Esophagus squamous epithelium (tissue), 5 donors: Measurements from ENCODE around the gene IL1RAPL1. TPM values are rescaled to one million over a fixed set of nuclear protein-coding genes. Genes with fewer than 3 reads are reported as not detected.

Experiments used
- DNase-seq: peaks from one replicate; lab custom pipeline; 2025; lab: John Stamatoyannopoulos, UW
- H3K27ac ChIP-seq, 4 donors: fragments of 200-600 bp; sonication (generic); one replicate each; pipeline ENCODE4 v1.5.1; 2016 to 2019; ENCODE audit warnings: mild to moderate bottlenecking in 1 of 4
- H3K27me3 ChIP-seq, 4 donors: fragments of 200-600 bp; sonication (generic); 1 replicate in 3 of 4; 2 replicates in 1 of 4; pipeline versions ENCODE4 v1.5.1 to v1.6.0; 2017 to 2021; ENCODE audit warnings: antibody characterized with exemption in 1 of 4
- H3K36me3 ChIP-seq, 3 donors: fragments of 200-600 bp; sonication (generic); one replicate each; pipeline ENCODE4 v1.5.1; 2016 to 2019
- H3K4me1 ChIP-seq, 3 donors: fragments of 200-600 bp; sonication (generic); one replicate each; pipeline ENCODE4 v1.5.1; 2017 to 2019
- H3K4me3 ChIP-seq, 4 donors: fragments of 200-600 bp; sonication (generic); 1 replicate in 3 of 4; 2 replicates in 1 of 4; pipeline ENCODE4 v1.5.1; 2016 to 2019; ENCODE audit warnings: mild to moderate bottlenecking in 2 of 4, moderate library complexity in 1 of 4
- H3K9me3 ChIP-seq, 3 donors: fragments of 200-600 bp; sonication (generic); one replicate each; pipeline ENCODE4 v1.5.1; 2016 to 2019
- POLR2A ChIP-seq, 4 donors: fragments of 450-650 bp; IDR thresholded peaks; one replicate each; pipeline ENCODE4 v1.6.1; 2017; ENCODE audit warnings: antibody characterized with exemption in 4 of 4, mild to moderate bottlenecking in 4 of 4, moderate library complexity in 3 of 4
- WGBS, 2 donors: methylation state at CpG; one replicate each; pipeline ENCODE4 v1.1.5; 2018; 5-methylcytosine and 5-hydroxymethylcytosine counted together
- intact Hi-C: fragments of 100-400 bp; cut with DNase I; formaldehyde crosslinking; loops from one replicate; pipeline ENCODE4 v1.15.0; 2022
- total RNA-seq, 4 donors: library from RNA; depleted of rRNA; stranded (reverse); fragments of >200 nt; gene quantifications; one replicate each; pipeline ENCODE4 v1.1.0, GENCODE V29; 2016
- TF ChIP-seq, protein P1 (sequence below), 6 experiments: fragments of 450-650 bp in 4 of 6; fragments of 200-600 bp in 2 of 6; sonication (generic) in 2 of 6; IDR thresholded peaks; one replicate each; pipeline ENCODE4 v1.5.1; 2016 to 2019; ENCODE audit warnings: antibody characterized with exemption in 6 of 6, mild to moderate bottlenecking in 4 of 6, moderate library complexity in 4 of 6
- donor health status: DM: yes; HTN: yes; CAD: no.

Gene IL1RAPL1
- total RNA-seq, 4 donors from 2014 or later = 0.09 to 0.19 (median 0.13) TPM; not detected in 1

DNA sequence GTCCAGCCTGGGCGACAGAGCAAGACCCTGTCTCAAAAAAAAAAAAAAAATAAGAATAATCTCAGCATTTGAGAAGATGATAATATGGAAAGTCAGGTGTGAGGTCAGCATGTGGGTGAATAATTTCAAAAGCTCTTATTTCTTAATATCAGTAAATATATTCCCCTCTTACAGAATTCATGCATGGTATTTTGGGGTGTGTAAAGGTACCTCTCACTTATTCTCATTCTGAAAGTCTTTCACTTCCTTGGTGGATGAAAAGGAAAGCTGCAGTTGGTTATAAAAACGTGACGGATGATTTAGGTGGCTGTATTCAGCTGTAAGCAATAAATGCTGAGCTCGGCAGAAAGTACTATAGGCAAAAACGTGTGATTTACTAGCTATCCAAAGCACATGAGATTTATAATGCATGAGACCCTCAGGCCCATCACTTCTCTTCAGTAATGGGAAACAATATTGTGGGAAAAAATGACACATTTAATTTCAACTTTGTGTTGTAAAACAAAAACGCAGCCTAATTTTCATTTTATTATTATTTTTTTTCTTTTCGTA, 1275.0 kb downstream of the IL1RAPL1 start:
- WGBS, 2 donors = 58 to 78% methylated on average over 7 of the region's 7 CpGs
- Histone ChIP-seq H3K27ac (no peak overlapping the region), H3K4me3 (no peak overlapping the region), H3K36me3 (no peaks in the 10 kb centered on the region), H3K9me3 (no peaks in the 10 kb centered on the region), H3K27me3 (no peaks in the 10 kb centered on the region), H3K4me1 (no peaks in the 10 kb centered on the region)
- TF ChIP-seq, protein P1, sequence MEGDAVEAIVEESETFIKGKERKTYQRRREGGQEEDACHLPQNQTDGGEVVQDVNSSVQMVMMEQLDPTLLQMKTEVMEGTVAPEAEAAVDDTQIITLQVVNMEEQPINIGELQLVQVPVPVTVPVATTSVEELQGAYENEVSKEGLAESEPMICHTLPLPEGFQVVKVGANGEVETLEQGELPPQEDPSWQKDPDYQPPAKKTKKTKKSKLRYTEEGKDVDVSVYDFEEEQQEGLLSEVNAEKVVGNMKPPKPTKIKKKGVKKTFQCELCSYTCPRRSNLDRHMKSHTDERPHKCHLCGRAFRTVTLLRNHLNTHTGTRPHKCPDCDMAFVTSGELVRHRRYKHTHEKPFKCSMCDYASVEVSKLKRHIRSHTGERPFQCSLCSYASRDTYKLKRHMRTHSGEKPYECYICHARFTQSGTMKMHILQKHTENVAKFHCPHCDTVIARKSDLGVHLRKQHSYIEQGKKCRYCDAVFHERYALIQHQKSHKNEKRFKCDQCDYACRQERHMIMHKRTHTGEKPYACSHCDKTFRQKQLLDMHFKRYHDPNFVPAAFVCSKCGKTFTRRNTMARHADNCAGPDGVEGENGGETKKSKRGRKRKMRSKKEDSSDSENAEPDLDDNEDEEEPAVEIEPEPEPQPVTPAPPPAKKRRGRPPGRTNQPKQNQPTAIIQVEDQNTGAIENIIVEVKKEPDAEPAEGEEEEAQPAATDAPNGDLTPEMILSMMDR (IDR thresholded peaks at IDR 0.05) = no peak
- no peak for TF ChIP-seq POLR2A (IDR thresholded peaks at IDR 0.05)
- DNase-seq = no peak
- intact Hi-C loops = no loop called here

DNA sequence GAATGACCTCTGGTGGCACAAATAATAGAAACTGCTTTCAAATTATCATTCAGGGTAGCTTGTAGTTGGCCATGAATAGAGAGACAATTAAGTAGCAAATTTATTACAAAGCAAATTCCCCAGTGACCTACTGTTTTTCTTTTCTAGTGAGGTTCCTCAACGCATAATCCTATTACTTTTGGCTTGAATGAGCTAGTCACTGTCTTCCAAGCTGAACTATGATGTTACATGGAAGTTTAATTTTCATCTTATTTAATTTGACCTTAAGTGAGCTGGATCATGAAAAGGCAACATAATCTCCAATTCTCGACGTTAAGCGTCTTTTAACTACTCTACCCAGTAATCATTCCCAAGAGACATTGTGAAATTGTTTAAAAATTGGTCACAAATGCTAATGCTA, 1280.7 kb downstream of the IL1RAPL1 start:
- 72 to 76% methylated on average over 4 of the region's 4 CpGs for WGBS, 2 donors
- H3K36me3 ChIP-seq = no peaks in the 10 kb centered on the region

GRCh38 chrX:29869837-29870236, 1282.6 kb downstream of the IL1RAPL1 start:
- Histone ChIP-seq H3K9me3 (no peaks in the 10 kb centered on the region), H3K4me1 (no peaks in the 10 kb centered on the region), H3K27ac (no peak overlapping the region), H3K4me3 (no peak overlapping the region), H3K27me3 (no peaks in the 10 kb centered on the region), H3K36me3 (no peaks in the 10 kb centered on the region)
- no peak for DNase-seq
- WGBS, 2 donors = 92 to 94% methylated on average over 1 of the region's 1 CpG
- intact Hi-C loops = no loop called here
- TF ChIP-seq, protein P1 (IDR thresholded peaks at IDR 0.05) = no peak
- no peak for TF ChIP-seq POLR2A (IDR thresholded peaks at IDR 0.05)

More for the DNA sequence above, 1280.7 kb downstream of the IL1RAPL1 start:
- TF ChIP-seq POLR2A (IDR thresholded peaks at IDR 0.05) = no peak
- TF ChIP-seq, protein P1 (IDR thresholded peaks at IDR 0.05) = no peak
- DNase-seq = no peak
- Histone ChIP-seq H3K4me3 (no peak overlapping the region), H3K27me3 (no peaks in the 10 kb centered on the region), H3K9me3 (no peaks in the 10 kb centered on the region), H3K4me1 (no peaks in the 10 kb centered on the region), H3K27ac (no peak overlapping the region)
- intact Hi-C loops = no loop called here

DNA sequence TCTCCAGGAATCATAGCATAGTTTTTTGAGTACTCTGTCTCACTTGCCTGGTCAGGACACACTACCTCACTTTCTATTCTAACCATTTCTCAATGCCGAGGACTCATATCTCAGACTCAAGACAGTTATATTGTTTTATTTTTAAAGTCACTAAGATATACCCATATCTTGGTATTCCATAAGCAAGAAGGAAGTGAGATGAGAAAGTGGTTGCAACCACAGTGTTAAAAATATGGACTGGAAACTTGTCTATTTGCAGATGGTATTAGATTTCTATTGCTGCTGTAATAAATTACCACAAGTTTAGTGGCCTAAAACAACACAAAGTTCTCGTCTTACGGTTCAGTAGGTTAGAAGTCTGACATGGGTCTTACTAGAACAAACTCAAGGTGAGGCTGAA, 1283.4 kb downstream of the IL1RAPL1 start:
- no peak for DNase-seq
- intact Hi-C loops = no loop called here
- no peaks in the 10 kb centered on the region for H3K36me3 ChIP-seq

DNA sequence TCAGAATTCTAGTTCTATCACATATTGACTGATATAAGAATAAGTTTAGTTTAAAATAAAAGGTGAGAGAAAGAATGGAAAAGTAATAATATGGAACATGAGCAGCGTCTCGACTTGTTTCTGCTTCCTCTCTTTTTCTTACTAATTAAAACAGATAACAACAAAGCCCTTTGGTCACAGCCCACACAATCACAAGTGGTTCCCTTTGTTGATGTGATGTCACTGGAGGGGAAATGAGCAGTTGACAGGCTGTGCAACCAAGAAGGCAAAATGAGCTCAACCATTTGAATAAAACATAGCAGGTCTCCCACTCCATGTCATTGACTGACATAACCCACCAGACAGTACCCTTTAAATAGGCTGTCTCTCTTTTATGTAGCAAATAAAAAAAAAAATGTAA, 1285.6 kb downstream of the IL1RAPL1 start:
- Histone ChIP-seq H3K27ac (no peak overlapping the region), H3K9me3 (no peaks in the 10 kb centered on the region), H3K36me3 (no peaks in the 10 kb centered on the region), H3K4me3 (no peak overlapping the region), H3K27me3 (no peaks in the 10 kb centered on the region), H3K4me1 (no peaks in the 10 kb centered on the region)
- TF ChIP-seq, protein P1 (IDR thresholded peaks at IDR 0.05) = no peak
- TF ChIP-seq POLR2A (IDR thresholded peaks at IDR 0.05) = no peak
- no peak for DNase-seq
- intact Hi-C loops = no loop called here
- WGBS, 2 donors = 64 to 79% methylated on average over 2 of the region's 2 CpGs

More for the DNA sequence above, 1283.4 kb downstream of the IL1RAPL1 start:
- TF ChIP-seq, protein P1 (IDR thresholded peaks at IDR 0.05) = no peak
- no peak for TF ChIP-seq POLR2A (IDR thresholded peaks at IDR 0.05)
- no peak overlapping the region for H3K27ac ChIP-seq
- H3K4me1 ChIP-seq = no peaks in the 10 kb centered on the region
- 79 to 100% methylated on average over 3 of the region's 3 CpGs for WGBS, 2 donors
- H3K9me3 ChIP-seq = no peaks in the 10 kb centered on the region
- H3K27me3 ChIP-seq = no peaks in the 10 kb centered on the region
- H3K4me3 ChIP-seq = no peak overlapping the region
